Left lung (tissue), 10 donors: Measurements from ENCODE around the gene F3. TPM values are rescaled to one million over a fixed set of nuclear protein-coding genes. Genes with fewer than 3 reads are reported as not detected.

Source experiments
- ATAC-seq: fragments of 200-7000 bp; cut with Tn5 transposase; one replicate; pipeline ENCODE4 v1.9.1; 2020; ENCODE audit warnings: moderate library complexity
- DNase-seq, 4 donors: peaks; one replicate each; pipeline ENCODE4 v3.0.0-alpha.2; 2013 to 2020
- H3K27ac ChIP-seq, 2 donors: fragments of 200-600 bp; sonication (generic) in 1 of 2; one replicate each; pipeline versions ENCODE4 v1.5.0 to v1.8.0; 2020 to 2021
- H3K27me3 ChIP-seq, 2 donors: fragments of 200-600 bp; sonication (generic) in 1 of 2; one replicate each; pipeline versions ENCODE4 v1.5.0 to v1.8.0; 2020 to 2021
- H3K36me3 ChIP-seq, 2 donors: fragments of 200-600 bp; sonication (generic) in 1 of 2; one replicate each; pipeline versions ENCODE4 v1.5.0 to v1.8.0; 2020 to 2021
- H3K4me1 ChIP-seq, 2 donors: fragments of 200-600 bp; one replicate each; pipeline ENCODE4 v1.8.0; 2021
- H3K4me3 ChIP-seq, 2 donors: fragments of 200-600 bp; sonication (generic) in 1 of 2; one replicate each; pipeline versions ENCODE4 v1.5.0 to v1.8.0; 2020 to 2021; ENCODE audit warnings: mild to moderate bottlenecking in 1 of 2
- H3K9me3 ChIP-seq, 2 donors: fragments of 200-600 bp; sonication (generic) in 1 of 2; one replicate each; pipeline versions ENCODE4 v1.5.0 to v1.8.0; 2020 to 2021
- intact Hi-C, 2 donors: fragments of 100-400 bp; cut with DNase I; formaldehyde crosslinking; loops; one replicate each; pipeline versions ENCODE4 v1.11.2 to v1.14.2; 2022
- polyA plus RNA-seq, 6 donors: library from polyadenylated mRNA; unstranded; fragments of 120-200 nt; gene quantifications; one replicate each; pipeline ENCODE4 v1.2.1, GENCODE V29; 2013; ENCODE audit not compliant: insufficient read length in 6 of 6
- total RNA-seq, 2 donors: library from RNA; stranded (reverse); fragmentation: NEBNext Ultra II Directional; extraction: Animal tissue kit (Norgen Biotek cat#: 25700); gene quantifications; one replicate each; pipeline ENCODE4 v1.2.1, GENCODE V29; 2021
- TF ChIP-seq, protein P1 (sequence below), 2 donors: fragments of 200-600 bp; sonication (generic) in 1 of 2; IDR thresholded peaks; one replicate each; pipeline versions ENCODE4 v1.5.0 to v1.8.0; 2021; ENCODE audit warnings: antibody characterized with exemption in 2 of 2
- donor health status: DM: no; HTN: yes; CAD: no.
- donor health status: DM: no; HTN: no; CAD: no.

Gene F3
- total and polyA plus RNA-seq, 8 donors = 3.4 to 191 (median 6.6) TPM

DNA sequence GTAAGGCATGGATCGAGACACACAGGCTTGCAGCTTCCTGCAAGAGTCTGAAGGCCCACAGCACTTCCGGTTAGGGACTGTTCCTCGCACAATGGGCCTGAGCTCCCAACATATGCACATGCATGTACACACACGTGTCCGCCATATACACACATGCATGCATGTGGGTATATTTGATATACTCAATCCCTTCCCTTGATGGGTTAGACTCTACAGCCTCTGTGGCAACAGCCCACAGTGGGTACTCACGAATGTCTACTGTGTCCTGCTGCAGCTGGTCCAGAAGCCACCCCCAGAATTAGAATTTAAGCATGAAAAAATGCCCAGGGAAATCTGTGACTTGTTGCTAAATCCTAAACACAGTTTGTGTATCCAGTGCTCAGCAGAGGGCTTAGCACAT is 9.9 kb downstream of the F3 start:
- no peak overlapping the region for H3K27ac ChIP-seq
- peaks cover 0 to 4% of the 10 kb centered on the region in 2 donors for H3K4me1 ChIP-seq
- no peaks in the 10 kb centered on the region for H3K27me3 ChIP-seq
- no peak for DNase-seq
- ATAC-seq = no peak
- no peaks in the 10 kb centered on the region for H3K9me3 ChIP-seq
- H3K4me3 ChIP-seq = no peak overlapping the region
- H3K36me3 ChIP-seq = peaks cover 0 to 62% of the 10 kb centered on the region in 2 donors
- intact Hi-C loops = no loop called here
- TF ChIP-seq, protein P1, sequence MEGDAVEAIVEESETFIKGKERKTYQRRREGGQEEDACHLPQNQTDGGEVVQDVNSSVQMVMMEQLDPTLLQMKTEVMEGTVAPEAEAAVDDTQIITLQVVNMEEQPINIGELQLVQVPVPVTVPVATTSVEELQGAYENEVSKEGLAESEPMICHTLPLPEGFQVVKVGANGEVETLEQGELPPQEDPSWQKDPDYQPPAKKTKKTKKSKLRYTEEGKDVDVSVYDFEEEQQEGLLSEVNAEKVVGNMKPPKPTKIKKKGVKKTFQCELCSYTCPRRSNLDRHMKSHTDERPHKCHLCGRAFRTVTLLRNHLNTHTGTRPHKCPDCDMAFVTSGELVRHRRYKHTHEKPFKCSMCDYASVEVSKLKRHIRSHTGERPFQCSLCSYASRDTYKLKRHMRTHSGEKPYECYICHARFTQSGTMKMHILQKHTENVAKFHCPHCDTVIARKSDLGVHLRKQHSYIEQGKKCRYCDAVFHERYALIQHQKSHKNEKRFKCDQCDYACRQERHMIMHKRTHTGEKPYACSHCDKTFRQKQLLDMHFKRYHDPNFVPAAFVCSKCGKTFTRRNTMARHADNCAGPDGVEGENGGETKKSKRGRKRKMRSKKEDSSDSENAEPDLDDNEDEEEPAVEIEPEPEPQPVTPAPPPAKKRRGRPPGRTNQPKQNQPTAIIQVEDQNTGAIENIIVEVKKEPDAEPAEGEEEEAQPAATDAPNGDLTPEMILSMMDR (IDR thresholded peaks at IDR 0.05) = no peak

DNA sequence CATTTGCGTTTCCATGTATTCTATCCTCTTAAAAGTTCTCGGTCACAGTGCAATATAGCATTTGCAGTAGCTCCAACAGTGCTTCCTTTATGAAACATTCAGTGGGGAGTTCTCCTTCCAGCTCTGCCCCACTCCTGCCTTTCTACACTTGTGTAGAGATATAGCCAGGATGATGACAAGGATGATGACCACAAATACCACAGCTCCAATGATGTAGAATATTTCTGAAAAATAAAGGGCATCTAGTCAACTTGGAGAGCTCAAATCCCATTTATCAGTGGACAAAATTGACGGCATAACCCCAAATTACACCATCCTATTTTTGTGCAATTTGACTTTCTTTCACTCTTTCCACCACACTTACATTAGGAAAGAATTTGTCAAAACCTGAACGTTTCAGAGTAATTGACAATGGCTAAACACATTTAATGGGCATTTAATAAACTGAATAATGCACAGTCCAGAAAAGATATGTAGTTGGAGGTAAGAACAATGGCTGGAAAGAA is 11.1 kb downstream of the F3 start:
- peaks cover 0 to 58% of the 10 kb centered on the region in 2 donors for H3K36me3 ChIP-seq

DNA sequence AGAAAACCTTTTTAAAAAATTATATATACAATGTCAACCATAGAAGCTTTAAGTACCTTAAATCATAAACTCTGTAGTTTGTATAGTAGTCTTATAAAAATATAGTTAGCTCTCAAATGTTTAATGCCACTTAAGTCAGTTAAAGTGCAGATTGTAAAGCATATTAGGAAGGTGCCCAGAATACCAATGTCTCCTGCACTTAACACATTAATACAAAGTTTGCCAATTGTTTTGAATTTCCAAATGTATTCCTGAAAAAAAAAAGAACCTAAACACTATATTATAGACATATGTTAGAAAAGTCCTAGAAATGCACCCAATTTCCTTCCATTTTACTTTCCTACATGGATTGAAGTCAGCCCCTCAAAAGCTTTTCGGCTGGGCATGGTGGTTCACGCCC is 12.1 kb downstream of the F3 start:
- Histone ChIP-seq H3K27ac (no peak overlapping the region), H3K4me3 (no peak overlapping the region), H3K9me3 (no peaks in the 10 kb centered on the region), H3K36me3 (peaks cover 0 to 47% of the 10 kb centered on the region in 2 donors), H3K27me3 (no peaks in the 10 kb centered on the region), H3K4me1 (peaks cover 0 to 4% of the 10 kb centered on the region in 2 donors)
- ATAC-seq (no peak), DNase-seq (no peak)
- TF ChIP-seq, protein P1 (IDR thresholded peaks at IDR 0.05) = no peak
- intact Hi-C loops = loop anchor here in 1 of 2 donors (10.0 kb wide), 1 partner anchor 275 kb away; no protein-coding TSS in a partner anchor

More for the DNA sequence above, 11.1 kb downstream of the F3 start:
- Histone ChIP-seq H3K4me3 (no peak overlapping the region), H3K4me1 (peaks cover 0 to 4% of the 10 kb centered on the region in 2 donors), H3K27ac (no peak overlapping the region), H3K9me3 (no peaks in the 10 kb centered on the region), H3K27me3 (no peaks in the 10 kb centered on the region)
- intact Hi-C loops = no loop called here
- DNase-seq = no peak
- no peak for ATAC-seq
- TF ChIP-seq, protein P1 (IDR thresholded peaks at IDR 0.05) = no peak

DNA sequence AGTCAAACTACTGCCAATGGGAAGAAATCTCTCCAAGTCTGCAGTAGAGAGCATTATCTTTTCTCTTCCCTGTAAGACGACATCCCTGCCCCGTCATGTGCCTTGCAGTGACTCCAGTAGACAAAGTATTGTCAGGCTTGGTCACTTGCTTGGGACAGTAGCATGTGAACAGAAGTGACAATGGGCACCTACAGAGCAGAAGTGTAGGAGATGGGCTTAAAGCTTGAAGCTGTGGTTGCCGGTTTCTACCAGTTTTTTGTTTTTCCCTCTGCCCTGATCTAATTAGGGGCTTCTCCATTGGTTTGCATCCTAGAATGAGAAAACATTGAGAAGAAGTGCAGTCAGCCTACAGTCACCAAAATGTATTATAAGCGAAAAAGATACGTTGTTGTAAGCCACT is 12.7 kb downstream of the F3 start:
- Histone ChIP-seq H3K27ac (no peak overlapping the region), H3K36me3 (peaks cover 0 to 46% of the 10 kb centered on the region in 2 donors), H3K9me3 (no peaks in the 10 kb centered on the region), H3K27me3 (no peaks in the 10 kb centered on the region), H3K4me1 (peaks cover 0 to 4% of the 10 kb centered on the region in 2 donors), H3K4me3 (no peak overlapping the region)
- no peak for ATAC-seq
- TF ChIP-seq, protein P1 (IDR thresholded peaks at IDR 0.05) = no peak
- intact Hi-C loops = loop anchor here in 1 of 2 donors (10.0 kb wide), 1 partner anchor 276 kb away; no protein-coding TSS in a partner anchor
- DNase-seq = no peak

DNA sequence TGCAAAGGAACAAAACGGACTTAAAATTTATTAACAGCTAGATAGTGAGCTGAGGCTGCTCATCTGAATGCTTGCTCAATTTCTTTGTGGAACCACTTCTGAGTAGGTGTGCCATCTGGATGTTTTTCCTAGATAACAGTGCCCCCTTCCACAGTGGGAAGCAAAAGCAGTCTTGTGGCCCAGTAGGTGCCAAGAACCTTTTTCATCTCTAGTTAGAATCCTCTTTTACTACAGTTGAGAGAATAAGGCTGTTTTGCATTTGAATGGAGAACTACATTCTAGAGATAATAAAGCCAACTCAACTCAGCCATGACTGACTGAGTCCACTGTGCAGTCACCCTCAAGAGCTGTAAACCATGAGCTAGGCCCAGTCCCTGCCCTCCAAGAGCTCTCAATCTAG is 13.3 kb downstream of the F3 start:
- Histone ChIP-seq H3K4me1 (peaks cover 0 to 4% of the 10 kb centered on the region in 2 donors), H3K27me3 (no peaks in the 10 kb centered on the region), H3K4me3 (no peak overlapping the region), H3K27ac (no peak overlapping the region), H3K36me3 (peaks cover 0 to 45% of the 10 kb centered on the region in 2 donors), H3K9me3 (no peaks in the 10 kb centered on the region)
- TF ChIP-seq, protein P1 (IDR thresholded peaks at IDR 0.05) = no peak
- no peak for DNase-seq
- intact Hi-C loops = loop anchor here in 1 of 2 donors (10.0 kb wide), 1 partner anchor 277 kb away; no protein-coding TSS in a partner anchor
- ATAC-seq = peak; percentile 10
